Kidney capillary endothelial cell (primary cell): Measurements from ENCODE around the gene EFCAB6.
A peak's percentile ranks its signal among the peaks of the same experiment; 100 is the strongest.

Experiments used
- DNase-seq: peaks from one replicate; pipeline ENCODE4 v3.0.0-alpha.2; 2018; ENCODE audit warnings: low spot score

The EFCAB6 gene, protein sequence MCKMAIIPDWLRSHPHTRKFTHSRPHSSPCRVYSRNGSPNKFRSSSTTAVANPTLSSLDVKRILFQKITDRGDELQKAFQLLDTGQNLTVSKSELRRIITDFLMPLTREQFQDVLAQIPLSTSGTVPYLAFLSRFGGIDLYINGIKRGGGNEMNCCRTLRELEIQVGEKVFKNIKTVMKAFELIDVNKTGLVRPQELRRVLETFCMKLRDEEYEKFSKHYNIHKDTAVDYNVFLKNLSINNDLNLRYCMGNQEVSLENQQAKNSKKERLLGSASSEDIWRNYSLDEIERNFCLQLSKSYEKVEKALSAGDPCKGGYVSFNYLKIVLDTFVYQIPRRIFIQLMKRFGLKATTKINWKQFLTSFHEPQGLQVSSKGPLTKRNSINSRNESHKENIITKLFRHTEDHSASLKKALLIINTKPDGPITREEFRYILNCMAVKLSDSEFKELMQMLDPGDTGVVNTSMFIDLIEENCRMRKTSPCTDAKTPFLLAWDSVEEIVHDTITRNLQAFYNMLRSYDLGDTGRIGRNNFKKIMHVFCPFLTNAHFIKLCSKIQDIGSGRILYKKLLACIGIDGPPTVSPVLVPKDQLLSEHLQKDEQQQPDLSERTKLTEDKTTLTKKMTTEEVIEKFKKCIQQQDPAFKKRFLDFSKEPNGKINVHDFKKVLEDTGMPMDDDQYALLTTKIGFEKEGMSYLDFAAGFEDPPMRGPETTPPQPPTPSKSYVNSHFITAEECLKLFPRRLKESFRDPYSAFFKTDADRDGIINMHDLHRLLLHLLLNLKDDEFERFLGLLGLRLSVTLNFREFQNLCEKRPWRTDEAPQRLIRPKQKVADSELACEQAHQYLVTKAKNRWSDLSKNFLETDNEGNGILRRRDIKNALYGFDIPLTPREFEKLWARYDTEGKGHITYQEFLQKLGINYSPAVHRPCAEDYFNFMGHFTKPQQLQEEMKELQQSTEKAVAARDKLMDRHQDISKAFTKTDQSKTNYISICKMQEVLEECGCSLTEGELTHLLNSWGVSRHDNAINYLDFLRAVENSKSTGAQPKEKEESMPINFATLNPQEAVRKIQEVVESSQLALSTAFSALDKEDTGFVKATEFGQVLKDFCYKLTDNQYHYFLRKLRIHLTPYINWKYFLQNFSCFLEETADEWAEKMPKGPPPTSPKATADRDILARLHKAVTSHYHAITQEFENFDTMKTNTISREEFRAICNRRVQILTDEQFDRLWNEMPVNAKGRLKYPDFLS (N-terminal part only)

DNA sequence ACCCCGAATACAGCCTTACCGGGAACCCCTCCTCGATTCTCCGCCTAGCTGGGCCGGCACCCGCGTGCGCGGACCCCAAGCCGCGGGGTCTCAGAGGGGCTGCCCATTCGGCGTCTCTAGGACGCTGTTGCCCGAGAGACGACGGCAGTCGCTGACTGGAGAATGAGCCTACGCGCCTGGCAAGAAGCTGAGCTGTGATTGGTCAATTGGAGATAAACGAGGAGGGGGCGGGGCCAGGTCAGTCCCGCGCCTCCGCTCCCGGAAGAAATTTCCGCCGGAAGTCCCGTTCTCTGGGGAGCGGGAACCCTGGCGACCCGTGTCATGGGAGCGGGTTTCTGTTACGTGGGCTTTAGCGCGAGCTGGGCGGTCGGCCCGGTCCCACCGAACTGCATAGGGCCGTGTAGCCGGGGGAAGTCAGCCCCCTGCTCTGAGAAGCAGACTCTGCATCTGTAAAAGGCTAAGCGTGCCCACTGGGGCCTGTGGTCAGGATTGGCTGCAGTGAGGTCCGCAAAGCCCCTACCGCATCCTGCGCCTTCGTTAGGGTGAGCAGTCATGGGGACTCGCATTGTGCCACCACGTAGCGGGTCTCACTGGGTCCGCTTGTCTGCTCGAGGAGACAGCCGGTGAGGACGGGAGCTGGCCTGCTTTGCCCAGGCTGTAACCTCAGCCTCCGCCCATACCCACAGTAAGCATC is at the start of gene EFCAB6:
TSS of gene EFCAB6 (minus strand) at position 157 of the 694 bp plus-strand sequence. CDS start 29,987 bp downstream, outside the sequence.
- peak; percentile 88 for DNase-seq

DNA sequence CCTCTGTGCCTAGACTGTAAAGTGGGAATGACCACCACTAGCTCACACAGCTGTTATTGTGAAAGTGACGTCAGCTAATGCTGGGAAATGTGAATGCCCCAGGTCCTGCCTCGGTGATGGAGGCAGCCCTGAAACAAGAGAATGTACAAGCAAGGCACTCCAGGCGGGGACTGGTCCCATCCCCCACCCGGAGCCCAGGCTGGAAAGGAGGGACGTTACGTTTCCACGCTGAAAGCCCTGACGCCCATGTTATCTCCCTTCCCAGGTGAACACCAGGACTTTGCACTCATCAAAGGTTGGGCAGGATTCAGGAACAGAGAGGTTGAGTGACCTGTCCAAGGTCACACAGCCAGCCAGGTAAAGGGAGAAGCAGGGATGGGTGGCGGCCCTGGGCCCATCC is 49.4 kb upstream of the EFCAB6 start:
- no peak for DNase-seq

DNA sequence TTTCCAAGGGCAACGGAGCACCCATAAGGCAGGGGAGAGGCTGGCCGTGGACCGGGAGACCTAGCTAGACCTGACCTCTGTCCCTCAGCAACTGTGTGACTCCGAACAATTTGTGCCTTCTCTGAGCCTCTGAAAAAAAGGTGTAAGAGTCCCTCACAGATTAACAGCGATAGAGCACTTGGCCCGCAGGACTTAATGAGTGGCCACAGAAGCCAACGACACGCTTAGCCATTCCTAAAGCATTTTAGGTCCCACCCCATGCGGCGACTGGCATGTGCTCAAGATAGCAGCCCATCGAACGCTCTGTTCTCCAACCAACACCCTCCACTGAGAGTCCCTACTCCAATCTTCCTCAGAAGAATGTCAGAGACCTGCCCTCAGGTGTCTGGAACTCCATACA is 48.7 kb upstream of the EFCAB6 start:
- DNase-seq: no peak

DNA sequence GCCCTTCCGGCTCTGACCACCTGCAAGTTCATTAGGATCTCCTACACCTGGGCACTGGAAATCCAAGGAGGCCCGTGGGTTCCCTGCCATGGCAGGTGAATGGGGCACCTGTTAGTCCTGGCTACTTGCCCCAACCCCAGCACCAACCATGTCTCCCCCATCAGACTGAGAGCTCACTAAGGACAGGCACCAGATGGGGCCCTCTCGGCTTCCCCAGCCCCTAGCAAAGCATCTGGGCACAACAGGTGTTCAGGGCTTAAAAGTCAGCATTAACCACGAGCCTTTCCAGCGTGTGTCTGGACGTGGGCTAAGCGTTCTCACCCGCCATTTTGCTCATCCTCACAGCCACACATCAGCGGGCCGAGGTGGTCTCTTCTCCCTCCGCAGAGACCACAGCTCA is 48.0 kb upstream of the EFCAB6 start:
- no peak for DNase-seq

DNA sequence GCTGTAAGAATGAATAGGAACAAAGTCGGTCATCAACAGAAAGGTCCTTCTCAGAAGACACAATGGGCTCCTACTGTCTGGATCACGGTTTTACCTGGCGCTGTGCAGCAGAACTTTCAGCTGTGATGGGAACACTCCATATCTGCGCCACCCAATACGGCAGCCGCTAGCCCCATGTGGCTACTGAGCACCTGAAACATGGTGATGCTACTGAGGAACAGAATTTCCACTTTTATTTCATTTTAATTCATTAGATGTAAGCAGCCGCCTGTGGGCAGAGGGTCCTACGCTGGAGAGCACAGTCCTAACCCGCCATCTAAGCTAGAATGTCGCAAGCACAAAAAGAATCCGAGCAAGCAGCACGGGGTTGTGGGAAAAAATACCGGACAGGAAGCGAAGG is 47.5 kb upstream of the EFCAB6 start:
- no peak for DNase-seq

DNA sequence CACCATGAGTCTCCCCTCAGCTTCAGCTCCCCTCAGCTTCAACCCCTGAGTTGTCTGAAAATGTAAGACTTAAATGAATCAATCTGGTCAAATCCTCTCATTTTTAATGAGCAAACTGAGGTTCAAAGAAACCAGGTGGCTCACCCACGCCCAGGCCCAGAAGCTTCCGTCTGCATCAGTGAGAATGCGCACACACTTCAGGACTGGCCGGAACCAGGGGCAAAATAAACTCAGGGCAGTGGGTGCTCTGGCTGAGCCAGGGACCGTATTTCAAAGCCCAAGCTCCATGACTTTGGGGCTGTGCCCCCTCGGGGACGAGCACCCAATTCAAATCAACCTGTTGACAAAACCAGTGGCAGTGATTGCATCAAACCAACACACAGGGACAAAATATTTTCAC is 47.1 kb upstream of the EFCAB6 start:
- DNase-seq: no peak

DNA sequence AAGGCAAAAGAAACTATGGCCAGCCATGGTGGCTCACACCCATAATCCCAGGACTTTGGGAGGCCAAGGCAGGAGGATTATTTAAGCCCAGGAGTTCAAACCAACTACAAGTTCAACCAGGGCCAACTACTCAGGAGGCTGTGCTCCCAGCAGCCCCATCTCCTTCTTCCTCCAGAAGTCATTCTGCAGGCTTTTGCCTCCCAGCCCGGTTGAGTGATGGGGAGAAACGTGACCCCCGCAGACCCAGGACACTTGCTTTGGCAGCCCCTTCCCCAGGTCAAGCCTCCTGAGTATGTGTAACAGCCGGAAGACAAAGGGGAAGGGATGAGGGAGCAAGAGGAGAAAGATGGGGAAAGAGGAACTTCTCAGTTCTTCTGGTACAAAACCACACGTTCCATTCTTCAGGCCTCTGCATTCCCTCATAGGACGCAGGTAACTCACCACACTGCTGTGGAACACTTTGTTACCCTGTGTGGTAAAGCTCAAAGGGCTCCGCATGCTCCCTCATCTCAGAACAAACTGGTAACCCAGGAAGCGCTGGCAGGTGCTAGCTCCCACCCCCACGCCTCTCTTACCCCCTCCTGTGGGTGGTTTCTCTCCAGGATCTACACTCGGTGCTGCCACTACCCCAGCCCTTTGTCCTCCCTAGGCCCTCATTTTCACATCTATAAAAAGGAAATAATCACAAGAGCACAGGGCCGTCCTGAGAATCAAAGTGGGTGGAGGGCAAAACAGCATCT is 46.2 kb upstream of the EFCAB6 start:
- DNase-seq: no peak

DNA sequence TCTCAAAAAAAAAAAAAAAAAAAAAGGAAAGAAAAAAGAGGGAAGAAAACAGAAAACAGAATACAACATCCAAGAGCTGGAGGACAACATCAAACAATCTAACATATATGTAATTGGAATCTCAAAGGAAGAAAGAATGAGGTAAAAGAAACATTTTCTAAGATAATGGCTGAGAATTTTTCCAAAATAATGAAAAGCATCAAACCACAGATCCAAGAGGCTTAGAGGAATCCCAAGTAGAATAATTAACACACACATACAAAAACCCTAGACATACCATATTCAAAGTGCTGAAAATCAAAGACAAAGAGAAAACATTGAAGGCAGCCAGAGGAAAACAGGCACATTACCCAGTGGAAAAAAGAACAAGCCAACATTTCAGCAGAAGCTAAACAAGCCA is 45.3 kb upstream of the EFCAB6 start:
- DNase-seq: no peak

DNA sequence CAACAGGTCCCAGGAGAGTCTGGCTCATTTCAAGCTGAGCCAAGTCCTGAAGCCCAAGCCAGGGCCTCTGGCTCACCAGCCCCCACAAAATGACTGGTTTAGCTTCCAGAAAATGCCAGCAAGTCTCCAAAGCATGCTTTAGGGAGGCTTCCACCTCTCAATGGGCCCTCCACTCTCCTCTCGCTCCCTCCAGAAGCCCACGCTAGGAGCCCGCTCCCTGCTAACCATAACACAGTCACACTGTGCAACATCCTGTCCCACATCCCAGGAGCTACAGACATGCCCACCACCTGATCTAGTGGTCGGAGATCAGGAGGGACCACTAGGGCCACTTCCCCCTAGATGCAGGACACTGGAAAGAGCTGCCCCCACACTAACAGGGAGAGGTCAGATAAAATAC is 43.3 kb upstream of the EFCAB6 start:
- DNase-seq: no peak

DNA sequence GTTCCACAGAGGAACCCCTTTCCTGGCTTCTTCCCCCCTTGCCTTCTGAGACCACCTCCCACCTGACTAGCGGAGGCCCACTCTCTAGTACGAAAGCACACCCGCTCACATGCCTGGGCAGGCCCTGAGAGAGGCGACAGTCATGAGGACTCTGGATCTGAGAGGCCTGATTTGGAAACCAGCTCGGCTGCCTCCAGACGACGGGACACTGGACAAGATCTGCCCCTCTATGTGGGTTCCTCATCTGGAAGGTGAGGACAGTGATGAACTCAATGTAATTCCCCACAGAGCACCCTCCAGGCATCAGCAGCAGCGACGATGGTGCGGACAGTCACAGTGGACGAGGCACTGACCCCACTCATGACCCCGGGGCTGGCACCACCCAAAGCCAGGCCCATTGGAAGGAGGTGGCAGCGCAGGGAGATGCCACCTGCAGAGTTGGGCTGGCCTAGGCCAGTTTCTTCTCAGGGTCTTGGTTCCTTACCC is 42.7 kb upstream of the EFCAB6 start:
- DNase-seq: no peak

DNA sequence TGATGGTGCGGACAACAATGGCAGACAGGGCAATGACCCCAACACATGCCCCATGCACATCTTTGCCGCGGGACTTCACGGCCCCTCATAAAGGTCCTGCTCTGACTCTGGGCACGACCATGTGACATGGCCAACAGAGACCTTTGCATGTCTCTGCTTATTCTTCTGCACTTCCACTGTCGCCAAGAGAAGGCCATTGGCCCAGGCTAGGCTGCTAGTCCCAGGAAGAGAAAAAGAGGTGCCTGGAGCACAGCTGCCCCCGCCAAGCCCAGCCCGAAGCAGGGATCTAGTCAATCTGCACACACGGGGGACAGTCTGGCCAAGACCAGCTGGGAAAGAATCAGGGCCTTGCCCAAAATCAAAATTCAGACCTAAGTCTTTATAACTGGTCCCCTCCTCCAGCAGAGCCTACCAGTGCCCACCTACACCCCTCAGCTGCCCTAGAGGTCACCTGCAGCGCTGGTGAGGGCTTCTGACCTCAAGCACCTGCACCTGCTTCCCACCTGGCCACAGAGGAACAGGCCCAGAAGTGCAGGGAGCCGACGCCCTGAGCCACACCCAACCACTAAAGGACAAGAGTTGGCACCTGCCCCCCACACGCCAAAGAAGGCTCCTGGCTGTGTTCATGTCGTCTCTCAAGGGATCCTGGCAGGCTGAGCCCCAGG is 42.1 kb upstream of the EFCAB6 start:
- no peak for DNase-seq

DNA sequence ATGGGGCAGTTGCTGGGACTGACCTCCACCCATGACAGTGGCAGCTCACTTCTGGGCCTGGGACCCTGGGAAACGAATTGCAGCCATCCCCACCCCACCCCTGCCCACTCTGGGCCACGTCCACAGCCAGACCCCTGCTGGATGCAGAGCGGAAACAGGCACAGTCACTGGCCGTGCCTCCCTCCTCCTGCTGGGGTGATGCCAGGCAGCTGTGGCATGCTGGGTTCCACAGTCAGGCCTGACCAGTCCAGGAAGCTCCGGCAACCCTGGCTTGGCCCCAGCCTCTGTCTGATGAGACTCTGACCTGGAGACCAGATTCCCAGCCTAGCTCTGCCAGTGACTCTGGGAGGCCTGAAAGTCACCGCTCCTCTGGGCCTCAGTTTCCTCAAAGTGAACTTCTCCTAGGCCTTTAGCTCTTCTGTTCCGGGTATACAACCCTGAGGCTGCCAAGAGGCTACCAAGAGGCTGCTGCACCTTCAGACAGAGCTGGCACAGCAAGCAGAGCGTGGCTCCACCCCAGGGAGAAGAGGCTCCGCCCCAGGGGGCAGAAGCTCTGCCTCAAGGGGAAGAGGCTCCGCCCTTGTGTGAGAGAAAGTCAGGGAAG is 41.3 kb upstream of the EFCAB6 start:
- no peak for DNase-seq

DNA sequence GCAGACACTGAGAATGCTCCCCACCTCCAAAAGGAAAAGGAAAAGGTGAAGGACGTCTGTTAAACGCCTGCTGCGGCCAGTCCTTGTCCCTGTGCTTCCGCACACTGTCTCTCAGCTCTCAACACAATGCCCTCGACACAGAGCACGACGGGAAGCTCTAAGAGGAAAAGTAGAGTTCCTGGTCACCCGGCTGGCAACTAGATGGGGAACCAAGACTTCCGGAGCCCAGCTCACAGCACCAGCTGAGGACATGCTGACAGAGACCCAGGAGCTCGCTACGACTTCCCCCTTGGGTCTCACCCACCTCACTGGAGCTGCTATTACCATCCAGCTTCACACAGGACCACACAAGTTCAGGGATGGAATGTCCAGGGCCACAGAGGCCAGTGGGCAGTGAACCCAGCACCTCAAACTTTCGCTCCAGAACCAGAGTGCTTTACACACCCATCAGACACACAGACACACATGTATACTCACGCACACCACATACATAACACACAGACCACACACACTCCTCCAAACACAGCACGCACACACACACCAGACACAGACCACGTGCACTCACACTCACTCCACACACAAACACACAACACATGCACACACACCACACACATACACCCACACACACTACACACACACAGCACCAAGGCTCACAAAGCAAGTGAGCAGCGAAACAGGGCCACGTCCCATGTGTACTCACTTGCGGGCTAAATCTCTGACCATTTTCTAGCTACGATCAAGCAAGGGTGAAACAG is 40.6 kb upstream of the EFCAB6 start:
- DNase-seq: peak; percentile 45

DNA sequence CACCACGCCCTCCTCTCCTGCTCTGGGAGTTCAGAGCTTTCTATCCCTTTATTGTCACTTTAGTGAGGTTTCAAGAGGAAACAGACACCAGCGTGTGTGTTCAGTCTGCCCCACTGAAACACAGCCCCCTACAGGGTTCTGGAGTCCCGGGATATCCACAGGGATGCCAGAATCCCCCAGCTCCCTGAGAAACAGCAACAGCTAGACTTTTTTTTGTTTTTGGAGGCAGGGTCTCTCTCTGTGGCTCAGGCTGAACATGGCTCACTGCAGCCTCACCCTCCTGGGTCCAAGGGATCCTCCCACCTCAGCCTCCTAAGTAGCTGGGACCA is 39.8 kb upstream of the EFCAB6 start:
- DNase-seq: no peak

DNA sequence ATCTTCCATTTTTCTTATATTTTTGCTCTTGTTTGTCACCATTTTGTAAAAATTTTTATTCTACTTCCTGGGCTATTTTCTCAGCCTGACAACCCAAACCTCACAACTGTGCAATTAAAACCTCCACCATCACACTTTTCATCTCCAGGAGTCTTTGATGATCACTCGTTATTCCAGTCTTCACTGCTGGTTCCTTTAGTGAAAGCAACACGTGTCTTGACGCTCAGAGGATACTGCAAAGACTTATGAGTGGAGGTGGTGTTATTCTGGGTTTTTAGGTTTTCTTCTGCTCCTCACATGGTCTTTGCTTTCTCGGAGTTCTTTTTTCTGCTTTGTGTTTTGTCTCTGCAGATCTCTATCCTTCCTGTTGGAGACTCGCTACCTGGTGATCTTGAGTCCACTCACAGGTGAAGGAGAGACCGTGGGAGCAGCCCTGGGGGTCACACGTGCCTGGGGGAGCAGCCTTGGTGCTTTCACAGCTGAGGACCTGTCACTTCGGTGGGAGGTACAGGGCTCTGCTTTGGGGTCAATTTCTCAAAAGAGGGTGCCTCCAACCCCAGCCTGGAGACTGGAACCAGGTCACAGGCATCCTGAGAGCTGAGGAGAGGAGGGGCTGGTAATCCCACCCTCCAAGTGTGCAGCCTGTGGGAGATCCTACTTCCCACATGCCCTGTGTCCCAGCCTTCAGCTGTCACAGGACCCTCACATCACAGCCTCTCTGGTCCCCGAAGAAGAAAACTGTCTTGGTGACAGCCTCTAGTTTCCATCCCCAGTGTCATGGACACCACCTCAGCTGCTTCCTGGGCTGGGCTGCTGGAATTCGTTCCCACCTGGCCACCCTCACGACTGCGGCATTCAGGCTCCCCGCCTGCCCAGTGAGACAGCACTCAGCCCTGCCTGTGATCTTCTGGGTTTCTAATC is 39.2 kb upstream of the EFCAB6 start:
- DNase-seq: no peak

DNA sequence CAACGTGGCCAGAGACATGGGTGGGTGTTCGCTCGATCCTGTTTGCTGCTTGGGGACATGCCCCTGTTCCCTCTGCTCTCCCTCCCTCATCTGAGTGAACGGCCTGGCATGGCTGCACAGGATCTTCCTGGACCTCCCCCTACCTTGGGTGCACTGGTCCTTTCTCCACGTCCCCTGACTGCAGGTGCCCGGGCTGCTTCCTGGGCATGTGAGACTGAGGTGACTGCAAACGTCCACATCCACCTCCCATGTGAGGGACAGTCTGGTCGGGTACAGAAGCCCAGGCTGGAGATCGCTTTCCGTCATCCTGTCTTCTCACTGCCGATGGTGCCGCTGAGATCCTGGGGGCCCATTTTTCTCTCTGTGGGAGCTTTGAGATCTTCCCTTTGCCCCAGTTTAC is 38.4 kb upstream of the EFCAB6 start:
- no peak for DNase-seq

DNA sequence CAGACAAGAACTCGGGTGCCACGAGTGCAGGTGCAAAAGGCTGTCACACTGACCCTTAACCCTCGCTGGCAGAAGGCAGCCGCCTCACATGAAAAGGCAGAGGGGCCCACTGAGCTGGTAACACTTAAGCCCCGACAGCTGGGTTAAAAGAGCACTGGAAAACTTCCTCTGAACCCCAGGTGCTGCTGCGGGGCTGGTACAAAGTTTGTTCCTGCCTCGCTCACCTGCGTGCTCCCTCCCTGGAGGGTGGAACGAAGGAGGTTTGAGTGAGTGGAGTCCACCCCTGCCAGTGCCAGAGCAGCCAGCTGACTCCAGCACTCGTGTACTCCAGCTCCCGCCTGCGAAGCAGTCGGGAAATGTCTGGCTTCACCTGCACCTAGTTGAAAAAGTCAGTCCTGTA is 37.6 kb upstream of the EFCAB6 start:
- DNase-seq: no peak
